Upper lobe of right lung (tissue), 1 donor: ENCODE results near the gene PDE9A. TPM values are rescaled to one million over a fixed set of nuclear protein-coding genes. Genes with fewer than 3 reads are reported as not detected.

Experiments
- ATAC-seq: fragments of 200-7000 bp; cut with Tn5 transposase; one replicate; pipeline ENCODE4 v1.9.1; 2020; ENCODE audit warnings: mild to moderate bottlenecking, moderate library complexity
- DNase-seq: peaks from one replicate; pipeline ENCODE4 v3.0.0-alpha.2; 2020
- H3K27ac ChIP-seq: fragments of 200-600 bp; one replicate; pipeline ENCODE4 v1.8.0; 2022
- H3K27me3 ChIP-seq: fragments of 200-600 bp; one replicate; pipeline ENCODE4 v1.8.0; 2022; ENCODE audit warnings: mild to moderate bottlenecking
- H3K36me3 ChIP-seq: fragments of 200-600 bp; one replicate; pipeline ENCODE4 v1.8.0; 2022
- H3K4me1 ChIP-seq: fragments of 200-600 bp; one replicate; pipeline ENCODE4 v1.8.0; 2022
- H3K4me3 ChIP-seq: fragments of 200-600 bp; one replicate; pipeline ENCODE4 v1.8.0; 2022; ENCODE audit warnings: mild to moderate bottlenecking
- H3K9me3 ChIP-seq: fragments of 200-600 bp; one replicate; pipeline ENCODE4 v1.8.0; 2022
- CTCF ChIP-seq: fragments of 200-600 bp; IDR thresholded peaks from one replicate; pipeline ENCODE4 v1.8.0; 2022; ENCODE audit warnings: antibody characterized with exemption
- intact Hi-C: fragments of 100-400 bp; cut with DNase I; formaldehyde crosslinking; loops from one replicate; pipeline ENCODE4 v1.11.0; 2022
- total RNA-seq: library from RNA; stranded (reverse); fragmentation: NEBNext Ultra II Directional; extraction: Animal tissue kit (Norgen Biotek cat#: 25700); gene quantifications from one replicate; pipeline ENCODE4 v1.2.1, GENCODE V29; 2021
- donor health status: DM: no; HTN: yes; CAD: no; lungs with severe emphysema.

Gene PDE9A
- total RNA-seq, 1 donor from 2014 or later: 15.3 TPM

GRCh38 chr21:42615924-42616323, 37.5 kb upstream of the PDE9A start:
- H3K27me3 ChIP-seq: peaks cover 18% of the 10 kb centered on the region
- peaks cover 6% of the 10 kb centered on the region for H3K4me1 ChIP-seq
- H3K9me3 ChIP-seq: no peaks in the 10 kb centered on the region
- H3K4me3 ChIP-seq: no peak overlapping the region
- DNase-seq (no peak), ATAC-seq (no peak)
- no peak overlapping the region for H3K27ac ChIP-seq
- intact Hi-C loops: no loop called here
- TF ChIP-seq CTCF: no peak
- no peaks in the 10 kb centered on the region for H3K36me3 ChIP-seq

GRCh38 chr21:42616446-42616845, 37.0 kb upstream of the PDE9A start:
- TF ChIP-seq CTCF: no peak
- Histone ChIP-seq H3K27ac (no peak overlapping the region), H3K4me1 (peaks cover 6% of the 10 kb centered on the region), H3K27me3 (peaks cover 18% of the 10 kb centered on the region), H3K36me3 (no peaks in the 10 kb centered on the region), H3K4me3 (peak overlapping the region; percentile 33), H3K9me3 (no peaks in the 10 kb centered on the region)
- intact Hi-C loops: no loop called here
- no peak for ATAC-seq
- peak; percentile 32 for DNase-seq

GRCh38 chr21:42616941-42617340, 36.5 kb upstream of the PDE9A start:
- Histone ChIP-seq H3K36me3 (no peaks in the 10 kb centered on the region), H3K27me3 (peaks cover 18% of the 10 kb centered on the region), H3K4me3 (no peak overlapping the region), H3K4me1 (peaks cover 6% of the 10 kb centered on the region), H3K9me3 (no peaks in the 10 kb centered on the region), H3K27ac (no peak overlapping the region)
- peak; percentile 61 for DNase-seq
- ATAC-seq: no peak
- intact Hi-C loops: no loop called here
- TF ChIP-seq CTCF: no peak

- ATAC-seq (no peak), DNase-seq (no peak)
- H3K4me3 ChIP-seq: no peak overlapping the region
- no peak overlapping the region for H3K27ac ChIP-seq
- H3K36me3 ChIP-seq: no peaks in the 10 kb centered on the region
- TF ChIP-seq CTCF: no peak
- H3K4me1 ChIP-seq: peaks cover 6% of the 10 kb centered on the region
- peaks cover 18% of the 10 kb centered on the region for H3K27me3 ChIP-seq
- intact Hi-C loops: no loop called here
- no peaks in the 10 kb centered on the region for H3K9me3 ChIP-seq
These were observed 35.9 kb upstream of the PDE9A start for GRCh38 chr21:42617486-42617885.

- TF ChIP-seq CTCF: no peak
- H3K27ac ChIP-seq: no peak overlapping the region
- peaks cover 18% of the 10 kb centered on the region for H3K27me3 ChIP-seq
- ATAC-seq (no peak), DNase-seq (no peak)
- no peak overlapping the region for H3K4me3 ChIP-seq
- H3K9me3 ChIP-seq: no peaks in the 10 kb centered on the region
- H3K36me3 ChIP-seq: no peaks in the 10 kb centered on the region
- intact Hi-C loops: no loop called here
- H3K4me1 ChIP-seq: peaks cover 6% of the 10 kb centered on the region
These were observed 34.7 kb upstream of the PDE9A start for GRCh38 chr21:42618707-42619102.

GRCh38 chr21:42619166-42619565, 34.3 kb upstream of the PDE9A start:
- no peak for TF ChIP-seq CTCF
- no peak overlapping the region for H3K27ac ChIP-seq
- H3K4me3 ChIP-seq: no peak overlapping the region
- H3K9me3 ChIP-seq: no peaks in the 10 kb centered on the region
- no peaks in the 10 kb centered on the region for H3K36me3 ChIP-seq
- H3K27me3 ChIP-seq: peaks cover 18% of the 10 kb centered on the region
- no peak for ATAC-seq
- no peak for DNase-seq
- intact Hi-C loops: no loop called here
- H3K4me1 ChIP-seq: peaks cover 6% of the 10 kb centered on the region
